HepG2 (cell line): Measurements from ENCODE around the gene RGS2. TPM values are rescaled to one million over a fixed set of nuclear protein-coding genes. Genes with fewer than 3 reads are reported as not detected.

ENCODE experiments used
- ATAC-seq: fragments of 200-7000 bp; cut with Tn5 transposase; 3 replicates; pipeline ENCODE4 v1.9.1; 2020; ENCODE audit warnings: mild to moderate bottlenecking, moderate library complexity
- BruUV-seq: library from RNA; stranded (reverse); fragments of 400-500 nt; replicated peaks from 2 replicates; lab custom pipeline; 2021; lab: Mats Ljungman, UMichigan
- CTCF ChIA-PET: fragments of 300-600 bp; formaldehyde crosslinking; extraction: SDS; loops from one replicate; lab custom pipeline; 2021; ENCODE audit warnings: low total read pairs, inconsistent platforms, low intra/inter-chr PET ratio; lab: Yijun Ruan, JAX
- POLR2A ChIA-PET: fragments of 350-600 bp; sonication (Branson Sonifier 250); formaldehyde crosslinking; loops from one replicate; lab custom pipeline; 2020; ENCODE audit warnings: antibody characterized with exemption, inconsistent platforms; lab: Yijun Ruan, JAX
- DNase-seq: peaks from one replicate; pipeline ENCODE4 v3.0.0-alpha.2; 2015; ENCODE audit warnings: low spot score
- FAIRE-seq: peaks from 3 replicates; lab custom pipeline; 2011; peaks lifted over from hg19 to GRCh38; lab: Jason Lieb, UNC
- H2AFZ ChIP-seq: one replicate; pipeline ENCODE4 v1.6.1; 2011; ENCODE audit warnings: low read length, inconsistent platforms
- H3K27ac ChIP-seq: fragments of 300-600 bp; 3 replicates; pipeline ENCODE4 v1.8.0; 2011; ENCODE audit warnings: mixed run types, mild to moderate bottlenecking, mixed read lengths, low read length, inconsistent platforms; ENCODE audit not compliant: insufficient read depth; ENCODE audit errors: extremely low read length
- H3K27me3 ChIP-seq, 2 experiments: fragments of 200-600 bp in 1 of 2; 2 replicates in 1 of 2; 3 replicates in 1 of 2; pipeline versions ENCODE4 v1.6.0 to v1.8.0; 2011; ENCODE audit warnings: low read length in 2 of 2, mild to moderate bottlenecking in 2 of 2, moderate library complexity in 2 of 2, inconsistent platforms in 1 of 2; ENCODE audit not compliant: insufficient read depth in 2 of 2, control insufficient read depth in 1 of 2
- H3K36me3 ChIP-seq, 2 experiments: fragments of 200-600 bp in 1 of 2; replicated peaks in 1 of 2; 2 replicates in 1 of 2; 3 replicates in 1 of 2; pipeline versions ENCODE4 v1.5.1 to v1.8.0; 2011; ENCODE audit warnings: low read length in 2 of 2, inconsistent platforms in 1 of 2; ENCODE audit not compliant: insufficient read depth in 2 of 2, control insufficient read depth in 1 of 2
- H3K4me1 ChIP-seq: 2 replicates; pipeline ENCODE4 v1.5.1; 2012; ENCODE audit warnings: low read length, inconsistent platforms; ENCODE audit not compliant: insufficient read depth
- H3K4me2 ChIP-seq: 2 replicates; pipeline ENCODE4 v1.6.0; 2011; ENCODE audit warnings: low read depth, low read length, inconsistent platforms
- H3K4me3 ChIP-seq, 3 experiments: fragments of 200-600 bp in 1 of 3; sonication (generic), shearing (Covaris generic) in 1 of 3; replicated peaks in 1 of 3; 2 replicates each; pipeline ENCODE4 v1.5.1; 2011 to 2016; ENCODE audit warnings: low read length in 3 of 3, inconsistent platforms in 2 of 3, low read depth in 2 of 3, mild to moderate bottlenecking in 2 of 3, control low read depth in 1 of 3, mixed read lengths in 1 of 3; ENCODE audit not compliant: insufficient read depth in 1 of 3
- H3K79me2 ChIP-seq: one replicate; pipeline ENCODE4 v1.6.1; 2011; ENCODE audit warnings: low read length, inconsistent platforms; ENCODE audit not compliant: insufficient read depth
- H3K9ac ChIP-seq: 2 replicates; pipeline ENCODE4 v1.6.0; 2011; ENCODE audit warnings: mild to moderate bottlenecking, low read depth, low read length, inconsistent platforms; ENCODE audit not compliant: insufficient read depth
- H3K9me3 ChIP-seq: 2 replicates; pipeline ENCODE4 v1.5.1; 2012; ENCODE audit warnings: mild to moderate bottlenecking, low read length
- H4K20me1 ChIP-seq: 2 replicates; pipeline ENCODE4 v1.6.0; 2011; ENCODE audit warnings: inconsistent platforms, mild to moderate bottlenecking, low read length, moderate library complexity; ENCODE audit not compliant: insufficient read depth
- FOXJ3 ChIP-seq: sonication (generic); formaldehyde crosslinking; IDR thresholded peaks from 2 replicates; pipeline ENCODE4 v1.4.0; 2020; ENCODE audit warnings: missing genetic modification reagents, mild to moderate bottlenecking, borderline replicate concordance
- KDM5A ChIP-seq: fragments of 200-600 bp; sonication (generic); IDR thresholded peaks from 2 replicates; pipeline ENCODE4 v1.7.0; 2018; ENCODE audit warnings: antibody characterized with exemption, mild to moderate bottlenecking, low read length, borderline replicate concordance
- SIN3B ChIP-seq: fragments of 150-350 bp; IDR thresholded peaks from 2 replicates; pipeline ENCODE4 v1.6.1; 2014; ENCODE audit warnings: low read length
- WGBS: methylation state at CpG from one replicate; pipeline ENCODE4 v1.1.6; 2017; ENCODE audit warnings: low lambda C conversion rate; 5-methylcytosine and 5-hydroxymethylcytosine counted together
- in situ Hi-C: cut with HindIII; loops from 2 replicates; pipeline ENCODE4 v1.10.0; 2017; ENCODE audit warnings: low pct_unique_long_range_greater_than_20kb; ENCODE audit not compliant: extremely low pct_ligation_motif_present
- intact Hi-C: fragments of 100-400 bp; cut with micrococcal nuclease; formaldehyde crosslinking; loops from one replicate; pipeline ENCODE4 v1.10.0; 2022; ENCODE audit not compliant: unreplicated experiment
- polyA plus RNA-seq, 8 experiments: library from polyadenylated mRNA; depleted of rRNA in 3 of 8; stranded (reverse) in 7 of 8; unstranded in 1 of 8; fragments of >200 nt; fragmentation: Illumina TruSeq in 4 of 8; extraction: Trizol in 4 of 8; gene quantifications; 2 replicates each; pipeline versions ENCODE4 v1.2.1 to v1.2.3, GENCODE V29; 2011 to 2016; ENCODE audit warnings: low read depth in 4 of 8, missing spikeins in 1 of 8, mixed read lengths in 1 of 8; ENCODE audit not compliant: insufficient read depth in 1 of 8
- total RNA-seq, 5 experiments: library from RNA; depleted of rRNA; stranded (reverse); fragments of >200 nt; fragmentation: Illumina TruSeq; extraction: Trizol; gene quantifications; 2 replicates each; pipeline ENCODE4 v1.2.3, GENCODE V29; 2016; ENCODE audit warnings: low read depth in 1 of 5
- TF ChIP-seq, protein P1 (sequence below): sonication (generic); formaldehyde crosslinking; conservative IDR thresholded peaks from 2 replicates; pipeline ENCODE4 v1.4.0; 2020; ENCODE audit warnings: missing genetic modification reagents
- TF ChIP-seq, protein P2 (sequence below), 2 experiments: sonication (generic) in 1 of 2; formaldehyde crosslinking in 1 of 2; IDR thresholded peaks; 2 replicates each; pipeline versions ENCODE4 v1.6.1 to v1.9.0; 2014 to 2022; ENCODE audit warnings: antibody characterized with exemption in 1 of 2, borderline replicate concordance in 1 of 2, inconsistent platforms in 1 of 2, low read depth in 1 of 2, missing genetic modification reagents in 1 of 2

Gene RGS2
- total and polyA plus RNA-seq, 2 of the 13 experiments (the other 11 are each of a cell fraction or from before 2014, with no cell fraction given) = 0.64 to 1.4 TPM

DNA sequence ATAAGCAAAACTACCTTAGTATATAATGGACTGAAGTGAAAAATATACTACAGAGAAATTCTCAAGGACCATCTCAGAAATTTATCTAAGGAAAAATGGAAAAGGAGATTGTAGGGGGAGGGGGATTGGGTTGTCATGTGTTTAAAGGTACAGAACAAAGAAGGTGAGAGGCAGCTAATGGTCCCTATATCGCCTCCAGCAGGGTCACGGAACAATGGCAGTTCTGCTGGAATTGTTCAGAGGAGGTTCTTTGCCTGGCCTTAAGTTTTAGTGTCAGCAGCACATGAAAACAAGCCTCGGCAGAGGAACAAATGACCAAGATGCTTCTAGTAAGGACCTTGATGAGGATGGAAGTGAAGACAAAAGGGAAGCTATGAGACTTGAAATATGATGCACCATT is 42.0 kb upstream of the RGS2 start:
- intact Hi-C loops = no loop called here
- CTCF ChIA-PET = no interaction called here
- TF ChIP-seq, protein P1, sequence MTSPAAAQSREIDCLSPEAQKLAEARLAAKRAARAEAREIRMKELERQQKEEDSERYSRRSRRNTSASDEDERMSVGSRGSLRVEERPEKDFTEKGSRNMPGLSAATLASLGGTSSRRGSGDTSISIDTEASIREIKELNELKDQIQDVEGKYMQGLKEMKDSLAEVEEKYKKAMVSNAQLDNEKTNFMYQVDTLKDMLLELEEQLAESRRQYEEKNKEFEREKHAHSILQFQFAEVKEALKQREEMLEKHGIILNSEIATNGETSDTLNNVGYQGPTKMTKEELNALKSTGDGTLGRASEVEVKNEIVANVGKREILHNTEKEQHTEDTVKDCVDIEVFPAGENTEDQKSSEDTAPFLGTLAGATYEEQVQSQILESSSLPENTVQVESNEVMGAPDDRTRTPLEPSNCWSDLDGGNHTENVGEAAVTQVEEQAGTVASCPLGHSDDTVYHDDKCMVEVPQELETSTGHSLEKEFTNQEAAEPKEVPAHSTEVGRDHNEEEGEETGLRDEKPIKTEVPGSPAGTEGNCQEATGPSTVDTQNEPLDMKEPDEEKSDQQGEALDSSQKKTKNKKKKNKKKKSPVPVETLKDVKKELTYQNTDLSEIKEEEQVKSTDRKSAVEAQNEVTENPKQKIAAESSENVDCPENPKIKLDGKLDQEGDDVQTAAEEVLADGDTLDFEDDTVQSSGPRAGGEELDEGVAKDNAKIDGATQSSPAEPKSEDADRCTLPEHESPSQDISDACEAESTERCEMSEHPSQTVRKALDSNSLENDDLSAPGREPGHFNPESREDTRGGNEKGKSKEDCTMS = no peak
- TF ChIP-seq KDM5A = no peak

GRCh38 chr1:192767798-192768197 is 41.0 kb upstream of the RGS2 start:
- no peaks in the 10 kb centered on the region for H3K36me3 ChIP-seq
- ChIA-PET CTCF (no interaction called here), POLR2A (no interaction called here)
- WGBS = 76% methylated on average over 2 of the region's 2 CpGs
- intact Hi-C loops = no loop called here
- H3K4me2 ChIP-seq = no peak overlapping the region
- H3K9ac ChIP-seq = no peak overlapping the region
- FAIRE-seq (no peak), ATAC-seq (no peak), DNase-seq (no peak)
- H3K27me3 ChIP-seq = no peaks in the 10 kb centered on the region; a peak in 1 of 5 replicates
- H4K20me1 ChIP-seq = no peaks in the 10 kb centered on the region
- H3K79me2 ChIP-seq = no peaks in the 10 kb centered on the region
- H3K9me3 ChIP-seq = no peaks in the 10 kb centered on the region
- no peak overlapping the region for H2AFZ ChIP-seq
- in situ Hi-C loops = loop anchor here (25.0 kb wide), 1 partner anchor 280 kb away; no protein-coding TSS in a partner anchor
- TF ChIP-seq FOXJ3 (CRISPR knock-in tag) = no peak
- TF ChIP-seq, protein P2, sequence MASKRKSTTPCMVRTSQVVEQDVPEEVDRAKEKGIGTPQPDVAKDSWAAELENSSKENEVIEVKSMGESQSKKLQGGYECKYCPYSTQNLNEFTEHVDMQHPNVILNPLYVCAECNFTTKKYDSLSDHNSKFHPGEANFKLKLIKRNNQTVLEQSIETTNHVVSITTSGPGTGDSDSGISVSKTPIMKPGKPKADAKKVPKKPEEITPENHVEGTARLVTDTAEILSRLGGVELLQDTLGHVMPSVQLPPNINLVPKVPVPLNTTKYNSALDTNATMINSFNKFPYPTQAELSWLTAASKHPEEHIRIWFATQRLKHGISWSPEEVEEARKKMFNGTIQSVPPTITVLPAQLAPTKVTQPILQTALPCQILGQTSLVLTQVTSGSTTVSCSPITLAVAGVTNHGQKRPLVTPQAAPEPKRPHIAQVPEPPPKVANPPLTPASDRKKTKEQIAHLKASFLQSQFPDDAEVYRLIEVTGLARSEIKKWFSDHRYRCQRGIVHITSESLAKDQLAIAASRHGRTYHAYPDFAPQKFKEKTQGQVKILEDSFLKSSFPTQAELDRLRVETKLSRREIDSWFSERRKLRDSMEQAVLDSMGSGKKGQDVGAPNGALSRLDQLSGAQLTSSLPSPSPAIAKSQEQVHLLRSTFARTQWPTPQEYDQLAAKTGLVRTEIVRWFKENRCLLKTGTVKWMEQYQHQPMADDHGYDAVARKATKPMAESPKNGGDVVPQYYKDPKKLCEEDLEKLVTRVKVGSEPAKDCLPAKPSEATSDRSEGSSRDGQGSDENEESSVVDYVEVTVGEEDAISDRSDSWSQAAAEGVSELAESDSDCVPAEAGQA (IDR thresholded peaks at IDR 0.05; ENCODE audit: low read depth) = no peak
- TF ChIP-seq, protein P2 (CRISPR knock-in tag; IDR thresholded peaks at IDR 0.05; ENCODE audit: borderline replicate concordance) = no peak
- no peak for TF ChIP-seq SIN3B
- H3K4me3 ChIP-seq = no peak overlapping the region
- no peaks in the 10 kb centered on the region for H3K4me1 ChIP-seq
- no TSS peak for BruUV-seq
- no peak overlapping the region for H3K27ac ChIP-seq

More for the DNA sequence above, 42.0 kb upstream of the RGS2 start:
- Histone ChIP-seq H3K4me1 (no peaks in the 10 kb centered on the region), H3K4me3 (no peak overlapping the region), H3K36me3 (no peaks in the 10 kb centered on the region), H3K27ac (no peak overlapping the region), H3K27me3 (no peaks in the 10 kb centered on the region; a peak in 1 of 5 replicates), H3K4me2 (no peak overlapping the region), H3K9me3 (no peaks in the 10 kb centered on the region), H2AFZ (no peak overlapping the region), H3K9ac (no peak overlapping the region), H3K79me2 (no peaks in the 10 kb centered on the region), H4K20me1 (no peaks in the 10 kb centered on the region)
- 8% methylated on average over 3 of the region's 3 CpGs for WGBS
- DNase-seq = no peak
- FAIRE-seq = no peak
- no peak for ATAC-seq
- in situ Hi-C loops = loop anchor here (25.0 kb wide), 1 partner anchor 280 kb away; no protein-coding TSS in a partner anchor
- BruUV-seq = no TSS peak
- POLR2A ChIA-PET = no interaction called here
